ENCODE data around the gene SIPA1L3. TPM values are rescaled to one million over a fixed set of nuclear protein-coding genes. Genes with fewer than 3 reads are reported as not detected.

SIPA1L3 gene
- total and polyA plus RNA-seq, 12 donors = 2.2 to 24.1 (median 11.8) TPM

DNA sequence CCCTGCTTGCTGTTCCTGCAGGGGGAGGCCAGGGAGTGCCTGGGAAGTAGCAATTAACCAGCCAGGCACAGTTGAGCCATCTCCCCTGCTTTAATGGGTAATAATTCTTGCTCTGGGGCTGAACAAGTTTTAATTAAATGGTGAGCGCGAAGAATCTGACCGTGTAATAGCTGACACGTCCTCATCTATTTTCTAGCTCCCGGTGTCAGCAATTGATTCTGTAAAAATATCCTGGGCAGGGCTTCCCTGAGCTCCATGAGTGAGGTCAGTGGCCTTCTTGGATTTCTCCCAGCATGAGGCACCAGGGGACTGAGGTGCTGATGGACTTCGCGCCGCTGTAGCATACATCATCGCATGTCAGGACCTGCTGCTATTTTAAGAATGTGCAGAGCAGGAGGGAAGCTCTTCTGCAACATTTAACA is 26.9 kb downstream of the SIPA1L3 start:
- Histone ChIP-seq H3K36me3 (replicated peaks in 1 of 2) (no peaks in the 10 kb centered on the region), H3K4me3 (no peak overlapping the region), H3K27ac (no peak overlapping the region), H3K4me1 (replicated peaks in 1 of 2) (peaks cover 0 to 6% of the 10 kb centered on the region in 2 donors), H3K9me3 (replicated peaks in 1 of 3) (peaks cover 0 to 7% (median 0%) of the 10 kb centered on the region in 3 donors), H3K27me3 (no peaks in the 10 kb centered on the region)
- intact Hi-C loops (cut with DNase I) = no loop called here
- DNase-seq = peak in 2 of 7 donors; percentile 10 to 55
- WGBS, 4 donors = 58 to 82% (median 64%) methylated on average over 8 to 9 of the region's 9 CpGs
- no peak for TF ChIP-seq POLR2A (IDR thresholded peaks at IDR 0.05)
- TF ChIP-seq, protein P1, sequence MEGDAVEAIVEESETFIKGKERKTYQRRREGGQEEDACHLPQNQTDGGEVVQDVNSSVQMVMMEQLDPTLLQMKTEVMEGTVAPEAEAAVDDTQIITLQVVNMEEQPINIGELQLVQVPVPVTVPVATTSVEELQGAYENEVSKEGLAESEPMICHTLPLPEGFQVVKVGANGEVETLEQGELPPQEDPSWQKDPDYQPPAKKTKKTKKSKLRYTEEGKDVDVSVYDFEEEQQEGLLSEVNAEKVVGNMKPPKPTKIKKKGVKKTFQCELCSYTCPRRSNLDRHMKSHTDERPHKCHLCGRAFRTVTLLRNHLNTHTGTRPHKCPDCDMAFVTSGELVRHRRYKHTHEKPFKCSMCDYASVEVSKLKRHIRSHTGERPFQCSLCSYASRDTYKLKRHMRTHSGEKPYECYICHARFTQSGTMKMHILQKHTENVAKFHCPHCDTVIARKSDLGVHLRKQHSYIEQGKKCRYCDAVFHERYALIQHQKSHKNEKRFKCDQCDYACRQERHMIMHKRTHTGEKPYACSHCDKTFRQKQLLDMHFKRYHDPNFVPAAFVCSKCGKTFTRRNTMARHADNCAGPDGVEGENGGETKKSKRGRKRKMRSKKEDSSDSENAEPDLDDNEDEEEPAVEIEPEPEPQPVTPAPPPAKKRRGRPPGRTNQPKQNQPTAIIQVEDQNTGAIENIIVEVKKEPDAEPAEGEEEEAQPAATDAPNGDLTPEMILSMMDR (IDR thresholded peaks at IDR 0.05) = no peak

DNA sequence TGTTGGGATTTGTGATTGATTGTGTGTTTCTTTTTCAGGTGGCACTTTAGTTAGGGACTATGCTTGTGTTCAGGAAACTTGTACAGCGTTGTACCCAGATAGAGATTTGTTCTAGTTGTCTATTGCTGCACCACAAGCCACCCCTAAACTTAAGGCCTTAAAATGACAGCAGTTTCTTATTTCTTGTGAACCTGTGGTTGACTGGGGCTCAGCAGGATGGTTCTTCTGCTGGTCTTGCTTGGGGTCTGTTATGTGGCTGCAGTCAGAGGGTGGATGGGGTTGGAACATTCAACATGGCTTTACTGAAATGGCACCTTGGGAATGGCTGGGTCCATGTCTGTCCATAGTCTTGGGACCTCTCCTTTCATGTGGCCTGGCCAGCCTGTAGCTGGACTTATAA is 28.3 kb downstream of the SIPA1L3 start:
- TF ChIP-seq POLR2A (IDR thresholded peaks at IDR 0.05) = no peak
- TF ChIP-seq, protein P1 (IDR thresholded peaks at IDR 0.05) = no peak
- no peak overlapping the region for H3K4me3 ChIP-seq
- H3K27me3 ChIP-seq = no peaks in the 10 kb centered on the region
- DNase-seq = no peak
- no peak overlapping the region for H3K27ac ChIP-seq
- peaks cover 0 to 7% (median 0%) of the 10 kb centered on the region in 3 donors for H3K9me3 ChIP-seq (replicated peaks in 1 of 3)
- peaks cover 0 to 6% of the 10 kb centered on the region in 2 donors for H3K4me1 ChIP-seq (replicated peaks in 1 of 2)
- no peaks in the 10 kb centered on the region for H3K36me3 ChIP-seq (replicated peaks in 1 of 2)
- 0 to 100% (median 99%) methylated on average over 1 of the region's 1 CpG for WGBS, 4 donors
- intact Hi-C loops (cut with DNase I) = no loop called here

DNA sequence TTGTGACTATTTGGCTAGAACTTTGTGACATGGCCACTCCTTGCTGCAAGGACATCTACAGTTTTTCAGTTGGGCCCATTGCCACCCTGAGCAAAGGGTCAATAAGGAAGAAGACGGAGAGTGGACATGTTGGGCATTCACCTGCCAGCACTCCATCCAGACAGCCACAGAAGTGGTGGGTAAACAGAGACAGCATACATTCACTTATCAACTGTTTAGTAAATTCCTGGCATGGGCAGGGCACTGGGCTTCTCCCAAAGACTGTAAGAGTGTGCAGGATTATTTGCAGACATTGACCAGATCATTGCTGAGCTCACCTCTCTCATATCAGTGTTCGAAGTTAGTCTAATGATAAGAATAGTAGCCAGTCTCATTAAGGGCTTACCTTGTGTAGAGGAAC is 29.2 kb downstream of the SIPA1L3 start:
- Histone ChIP-seq H3K4me1 (replicated peaks in 1 of 2) (peaks cover 0 to 6% of the 10 kb centered on the region in 2 donors), H3K27me3 (no peaks in the 10 kb centered on the region), H3K9me3 (replicated peaks in 1 of 3) (peaks cover 0 to 7% (median 0%) of the 10 kb centered on the region in 3 donors), H3K36me3 (replicated peaks in 1 of 2) (no peaks in the 10 kb centered on the region), H3K27ac (no peak overlapping the region), H3K4me3 (no peak overlapping the region)
- no peak for DNase-seq
- 83 to 100% (median 89%) methylated on average over 2 of the region's 2 CpGs for WGBS, 4 donors
- TF ChIP-seq POLR2A (IDR thresholded peaks at IDR 0.05) = no peak
- TF ChIP-seq, protein P1 (IDR thresholded peaks at IDR 0.05) = no peak
- intact Hi-C loops (cut with DNase I) = no loop called here

DNA sequence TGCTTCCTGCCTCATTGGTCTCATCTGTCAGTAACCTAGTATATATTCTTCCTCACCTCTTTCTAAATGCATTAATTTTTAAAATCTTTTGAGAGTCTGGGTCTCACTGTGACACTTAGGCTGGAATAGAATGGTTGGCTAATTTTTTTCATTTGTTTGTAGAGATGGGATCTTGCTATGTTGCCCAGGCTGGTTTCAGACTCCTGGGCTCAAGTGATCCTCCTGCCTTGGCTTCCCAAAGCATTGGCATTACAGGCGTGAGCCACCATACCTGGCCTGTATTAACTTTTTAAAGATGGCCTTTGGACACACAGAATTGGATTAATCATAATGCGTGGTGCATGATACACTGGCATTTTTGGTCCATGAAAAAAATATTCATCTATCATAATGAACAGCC is 29.9 kb downstream of the SIPA1L3 start:
- Histone ChIP-seq H3K4me1 (replicated peaks in 1 of 2) (peaks cover 0 to 6% of the 10 kb centered on the region in 2 donors), H3K27me3 (no peaks in the 10 kb centered on the region), H3K4me3 (no peak overlapping the region), H3K9me3 (replicated peaks in 1 of 3) (peaks cover 0 to 7% (median 0%) of the 10 kb centered on the region in 3 donors), H3K27ac (no peak overlapping the region), H3K36me3 (replicated peaks in 1 of 2) (no peaks in the 10 kb centered on the region)
- TF ChIP-seq, protein P1 (IDR thresholded peaks at IDR 0.05) = no peak
- TF ChIP-seq POLR2A (IDR thresholded peaks at IDR 0.05) = no peak
- intact Hi-C loops (cut with DNase I) = no loop called here
- no peak for DNase-seq
- 99 to 100% (median 100%) methylated on average over 2 of the region's 2 CpGs for WGBS, 4 donors

All from adrenal gland (tissue), 12 donors.